Mesenteric fat pad (tissue), 1 donor: ENCODE measurements around the gene PVR. TPM values are rescaled to one million over a fixed set of nuclear protein-coding genes. Genes with fewer than 3 reads are reported as not detected.
"Not testable (repeated sequence)": the region's sequence is repeated elsewhere in the genome, so short reads cannot be mapped to it uniquely, and the experiment has no call there.

Experiments used
- DNase-seq: peaks from one replicate; pipeline ENCODE4 v3.0.0-alpha.2; 2020; ENCODE audit warnings: low spot score
- total RNA-seq: library from RNA; stranded (reverse); fragmentation: NEBNext Ultra II Directional; extraction: Animal tissue kit (Norgen Biotek cat#: 25700); gene quantifications from one replicate; pipeline ENCODE4 v1.2.1, GENCODE V29; 2021
- donor health status: DM: yes; HTN: yes; CAD: no.

Gene PVR
- total RNA-seq, 1 donor from 2014 or later, result 30.3 TPM

GRCh38 chr19:44617110-44617880 is 26.4 kb upstream of the PVR start:
- DNase-seq, result no peak

GRCh38 chr19:44618640-44619357 is 24.9 kb upstream of the PVR start:
- no peak for DNase-seq

- no peak for DNase-seq
Observed at GRCh38 chr19:44620667-44621066, 23.0 kb upstream of the PVR start.

- DNase-seq, result no peak
Observed at GRCh38 chr19:44621367-44621766, 22.3 kb upstream of the PVR start.

- no peak for DNase-seq
Observed at GRCh38 chr19:44623080-44623479, 20.6 kb upstream of the PVR start.

- no peak for DNase-seq
Observed at GRCh38 chr19:44623626-44624025, 20.1 kb upstream of the PVR start.

GRCh38 chr19:44624840-44625354 is 18.8 kb upstream of the PVR start:
- DNase-seq, result no peak

- not testable (repeated sequence) for DNase-seq
Observed at GRCh38 chr19:44625637-44626036, 18.1 kb upstream of the PVR start.

GRCh38 chr19:44626048-44626624 is 17.6 kb upstream of the PVR start:
- no peak for DNase-seq

- DNase-seq, result no peak
Observed at GRCh38 chr19:44627631-44628030, 16.1 kb upstream of the PVR start.

GRCh38 chr19:44628793-44629192 is 14.9 kb upstream of the PVR start:
- DNase-seq, result no peak

GRCh38 chr19:44631611-44632010 is 12.1 kb upstream of the PVR start:
- DNase-seq, result not testable (repeated sequence)

- not testable (repeated sequence) for DNase-seq
Observed at GRCh38 chr19:44634058-44634457, 9.7 kb upstream of the PVR start.

- DNase-seq, result no peak
Observed at GRCh38 chr19:44634785-44635184, 8.9 kb upstream of the PVR start.

GRCh38 chr19:44635581-44636438 is 7.9 kb upstream of the PVR start:
- no peak for DNase-seq

GRCh38 chr19:44636439-44637389 is 7.0 kb upstream of the PVR start:
- DNase-seq, result no peak

GRCh38 chr19:44637390-44637764 is 6.3 kb upstream of the PVR start:
- no peak for DNase-seq

GRCh38 chr19:44640518-44640917 is 3.2 kb upstream of the PVR start:
- no peak for DNase-seq

GRCh38 chr19:44641501-44642265 is 2.0 kb upstream of the PVR start:
- DNase-seq, result no peak
